IMR-90 (cell line): ENCODE measurements around the gene THAP12. TPM values are rescaled to one million over a fixed set of nuclear protein-coding genes. Genes with fewer than 3 reads are reported as not detected.

Experiments used
- ATAC-seq: fragments of 200-7000 bp; cut with Tn5 transposase; 2 replicates; pipeline ENCODE4 v1.9.1; 2020; ENCODE audit warnings: low read depth, mild to moderate bottlenecking, moderate library complexity
- BruUV-seq: library from RNA; stranded (reverse); fragments of 400-500 nt; replicated peaks from 2 replicates; lab custom pipeline; 2021; lab: Mats Ljungman, UMichigan
- CTCF ChIA-PET: fragments of 300-600 bp; formaldehyde crosslinking; extraction: SDS; loops from one replicate; lab custom pipeline; 2021; ENCODE audit warnings: antibody characterized with exemption; lab: Yijun Ruan, JAX
- POLR2A ChIA-PET: fragments of 300-600 bp; sonication (Branson Sonifier 250); formaldehyde crosslinking; loops from one replicate; lab custom pipeline; 2022; ENCODE audit warnings: antibody characterized with exemption; ENCODE audit not compliant: unreplicated experiment; lab: Charles Lee
- DNase-seq: peaks from one replicate; pipeline ENCODE4 v3.0.0; 2013
- H2AFZ ChIP-seq: replicated peaks from 2 replicates; pipeline ENCODE3; 2013; ENCODE audit warnings: low read length, mild to moderate bottlenecking; ENCODE audit not compliant: poor library complexity
- H2AK5ac ChIP-seq: 2 replicates; pipeline ENCODE4 v1.6.1; 2013; ENCODE audit warnings: low read depth, low read length, inconsistent platforms
- H2AK9ac ChIP-seq: replicated peaks from 2 replicates; pipeline ENCODE3; 2013; ENCODE audit warnings: mild to moderate bottlenecking, low read depth, low read length, moderate library complexity; ENCODE audit not compliant: poor library complexity
- H2BK120ac ChIP-seq: 2 replicates; pipeline ENCODE4 v1.6.1; 2013; ENCODE audit warnings: low read depth, low read length, inconsistent platforms
- H2BK15ac ChIP-seq: 3 replicates; pipeline ENCODE4 v1.6.1; 2013; ENCODE audit warnings: low read depth, low read length, inconsistent platforms
- H2BK20ac ChIP-seq: 2 replicates; pipeline ENCODE4 v1.6.1; 2013; ENCODE audit warnings: low read depth, mild to moderate bottlenecking, inconsistent platforms, low read length, moderate library complexity
- H2BK5ac ChIP-seq: 2 replicates; pipeline ENCODE4 v1.6.1; 2013; ENCODE audit warnings: mild to moderate bottlenecking, low read depth, low read length, inconsistent platforms; ENCODE audit not compliant: poor library complexity, severe bottlenecking
- H3K14ac ChIP-seq: replicated peaks from 2 replicates; pipeline ENCODE4 v1.6.1; 2013; ENCODE audit warnings: low read depth, low read length, inconsistent platforms
- H3K18ac ChIP-seq: 2 replicates; pipeline ENCODE4 v1.6.1; 2013; ENCODE audit warnings: low read depth, low read length, control low read depth
- H3K23ac ChIP-seq: 2 replicates; pipeline ENCODE4 v1.6.1; 2013; ENCODE audit warnings: low read depth, low read length, inconsistent platforms
- H3K27ac ChIP-seq: 2 replicates; pipeline ENCODE4 v1.5.1; 2013; ENCODE audit warnings: mild to moderate bottlenecking, control low read depth, low read length; ENCODE audit not compliant: insufficient read depth
- H3K27me3 ChIP-seq: 2 replicates; pipeline ENCODE4 v1.6.1; 2013; ENCODE audit warnings: low read length; ENCODE audit not compliant: control insufficient read depth, insufficient read depth
- H3K36me3 ChIP-seq: 2 replicates; pipeline ENCODE4 v1.6.1; 2013; ENCODE audit warnings: low read length, mixed read lengths; ENCODE audit not compliant: control insufficient read depth, insufficient read depth
- H3K4ac ChIP-seq: 2 replicates; pipeline ENCODE4 v1.6.1; 2013; ENCODE audit warnings: low read depth, low read length, inconsistent platforms
- H3K4me1 ChIP-seq: 2 replicates; pipeline ENCODE4 v1.6.1; 2013; ENCODE audit warnings: low read length, mixed read lengths; ENCODE audit not compliant: control insufficient read depth, insufficient read depth
- H3K4me2 ChIP-seq: 2 replicates; pipeline ENCODE4 v1.6.1; 2013; ENCODE audit warnings: low read depth, mild to moderate bottlenecking, control low read depth, low read length, moderate library complexity
- H3K4me3 ChIP-seq: 2 replicates; pipeline ENCODE4 v1.5.1; 2013; ENCODE audit warnings: low read depth, mild to moderate bottlenecking, control low read depth, low read length, moderate library complexity; ENCODE audit not compliant: insufficient read depth
- H3K56ac ChIP-seq: 2 replicates; pipeline ENCODE4 v1.6.1; 2013; ENCODE audit warnings: low read length, inconsistent platforms; ENCODE audit not compliant: insufficient read depth; ENCODE audit errors: extremely low read depth
- H3K79me1 ChIP-seq, 2 experiments: 2 replicates each; pipeline ENCODE4 v1.6.1; 2013; ENCODE audit warnings: low read length in 2 of 2, inconsistent platforms in 1 of 2, low read depth in 1 of 2
- H3K9ac ChIP-seq: 2 replicates; pipeline ENCODE4 v1.6.1; 2013; ENCODE audit warnings: low read depth, low read length, control low read depth
- H3K9me1 ChIP-seq: 2 replicates; pipeline ENCODE4 v1.6.1; 2013; ENCODE audit warnings: low read length, inconsistent platforms; ENCODE audit not compliant: insufficient read depth
- H3K9me3 ChIP-seq: 2 replicates; pipeline ENCODE4 v1.6.1; 2013; ENCODE audit warnings: low read length; ENCODE audit not compliant: control insufficient read depth, insufficient read depth
- H4K20me1 ChIP-seq: 2 replicates; pipeline ENCODE4 v1.6.1; 2013; ENCODE audit warnings: low read length, inconsistent platforms; ENCODE audit not compliant: insufficient read depth
- H4K5ac ChIP-seq: 2 replicates; pipeline ENCODE4 v1.6.1; 2013; ENCODE audit warnings: mild to moderate bottlenecking, low read depth, low read length, control low read depth
- H4K8ac ChIP-seq, 2 experiments: 2 replicates each; pipeline ENCODE4 v1.6.1; 2013; ENCODE audit warnings: low read depth in 2 of 2, low read length in 2 of 2, control low read depth in 1 of 2, inconsistent platforms in 1 of 2
- H4K91ac ChIP-seq: 2 replicates; pipeline ENCODE4 v1.6.1; 2013; ENCODE audit warnings: low read depth, low read length, inconsistent platforms; ENCODE audit not compliant: insufficient read depth
- RCOR1 ChIP-seq: IDR thresholded peaks from 2 replicates; pipeline ENCODE4 v1.6.1; 2012; ENCODE audit warnings: mild to moderate bottlenecking, low read length, improper control_type of control experiment; ENCODE audit not compliant: insufficient replicate concordance
- WGBS, 2 experiments: methylation state at CpG; one replicate each; pipeline versions ENCODE4 v1.1.5 to v1.1.7; 2013; ENCODE audit warnings: missing lambda C conversion rate in 2 of 2; ENCODE audit not compliant: insufficient read length in 1 of 2; ENCODE audit errors: extremely low coverage in 2 of 2; 5-methylcytosine and 5-hydroxymethylcytosine counted together
- dilution Hi-C: fragments of 300-500 bp; cut with HindIII; formaldehyde crosslinking; loops from one replicate; pipeline ENCODE4 v1.14.3; 2018; ENCODE audit warnings: low sequenced_read_pairs; ENCODE audit not compliant: unreplicated experiment
- in situ Hi-C: fragments of 300-500 bp; cut with MboI; formaldehyde crosslinking; loops from 3 replicates; pipeline ENCODE4 v1.14.3; 2019; ENCODE audit warnings: low sequenced_read_pairs, inconsistent platforms, mixed read lengths
- intact Hi-C: fragments of 100-400 bp; cut with micrococcal nuclease; formaldehyde crosslinking; loops from 2 replicates; pipeline ENCODE4 v1.10.0; 2022
- polyA plus RNA-seq, 3 experiments: library from polyadenylated mRNA; depleted of rRNA; stranded (reverse); fragments of >200 nt; gene quantifications; 2 replicates each; pipeline ENCODE4 v1.2.3, GENCODE V29; 2012; ENCODE audit warnings: low replicate concordance in 1 of 3
- total RNA-seq: library from RNA; depleted of rRNA; stranded (reverse); fragments of >200 nt; gene quantifications from 2 replicates; pipeline ENCODE4 v1.2.3, GENCODE V29; 2012
- TF ChIP-seq, protein P1 (sequence below): conservative IDR thresholded peaks from 2 replicates; pipeline ENCODE4 v1.5.1; 2012; ENCODE audit warnings: mild to moderate bottlenecking, low read depth, low read length, improper control_type of control experiment

The THAP12 gene
- total and polyA plus RNA-seq, 2 of the 4 experiments (the other 2 are of a cell fraction) = 25.1 to 27.3 TPM

DNA sequence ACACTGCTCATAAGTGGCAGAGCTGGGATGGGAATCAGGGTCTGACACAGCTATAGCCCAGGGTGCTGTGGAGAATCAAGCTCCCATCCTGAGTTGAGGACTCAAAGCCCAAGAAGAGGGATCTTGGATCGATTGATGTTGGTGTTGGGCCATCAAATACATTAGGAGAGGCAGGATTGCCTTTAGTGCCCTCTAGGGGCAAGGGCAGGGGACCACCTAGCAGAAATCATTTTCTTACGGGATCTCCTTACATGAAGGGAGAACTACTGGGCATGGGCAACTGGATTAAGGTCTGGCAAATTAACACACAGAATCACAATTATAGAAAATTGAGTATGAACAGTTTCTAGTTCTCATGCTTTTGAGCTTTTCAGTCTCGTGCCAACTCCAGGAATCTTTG lies 39.0 kb upstream of the THAP12 start:
- no peak overlapping the region for H3K27ac ChIP-seq
- ChIA-PET POLR2A (no interaction called here), CTCF (no interaction called here)
- no peak overlapping the region for H3K56ac ChIP-seq
- no peaks in the 10 kb centered on the region for H3K4me1 ChIP-seq
- H3K4me3 ChIP-seq = no peak overlapping the region
- H3K36me3 ChIP-seq = no peaks in the 10 kb centered on the region
- intact Hi-C loops = no loop called here
- H3K4me2 ChIP-seq = no peak overlapping the region
- TF ChIP-seq, protein P1, sequence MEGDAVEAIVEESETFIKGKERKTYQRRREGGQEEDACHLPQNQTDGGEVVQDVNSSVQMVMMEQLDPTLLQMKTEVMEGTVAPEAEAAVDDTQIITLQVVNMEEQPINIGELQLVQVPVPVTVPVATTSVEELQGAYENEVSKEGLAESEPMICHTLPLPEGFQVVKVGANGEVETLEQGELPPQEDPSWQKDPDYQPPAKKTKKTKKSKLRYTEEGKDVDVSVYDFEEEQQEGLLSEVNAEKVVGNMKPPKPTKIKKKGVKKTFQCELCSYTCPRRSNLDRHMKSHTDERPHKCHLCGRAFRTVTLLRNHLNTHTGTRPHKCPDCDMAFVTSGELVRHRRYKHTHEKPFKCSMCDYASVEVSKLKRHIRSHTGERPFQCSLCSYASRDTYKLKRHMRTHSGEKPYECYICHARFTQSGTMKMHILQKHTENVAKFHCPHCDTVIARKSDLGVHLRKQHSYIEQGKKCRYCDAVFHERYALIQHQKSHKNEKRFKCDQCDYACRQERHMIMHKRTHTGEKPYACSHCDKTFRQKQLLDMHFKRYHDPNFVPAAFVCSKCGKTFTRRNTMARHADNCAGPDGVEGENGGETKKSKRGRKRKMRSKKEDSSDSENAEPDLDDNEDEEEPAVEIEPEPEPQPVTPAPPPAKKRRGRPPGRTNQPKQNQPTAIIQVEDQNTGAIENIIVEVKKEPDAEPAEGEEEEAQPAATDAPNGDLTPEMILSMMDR = 0 out of 2 replicates have a peak, but pooled peaks have one; percentile 17
- no peak for TF ChIP-seq RCOR1
- no CpG with 5 or more reads among the region's 3 CpGs for WGBS, 2 experiments
- H3K9ac ChIP-seq = no peak overlapping the region
- no peak overlapping the region for H4K8ac ChIP-seq
- H3K9me3 ChIP-seq = no peaks in the 10 kb centered on the region; the same call in 1 of the 2 replicates
- H2AK5ac ChIP-seq = no peak overlapping the region
- no peak overlapping the region for H3K14ac ChIP-seq
- dilution Hi-C loops = no loop called here
- H2AK9ac ChIP-seq = no peak overlapping the region
- no peak overlapping the region for H2BK15ac ChIP-seq
- H3K23ac ChIP-seq = no peak overlapping the region
- in situ Hi-C loops = no loop called here
- no TSS peak for BruUV-seq
- H2BK5ac ChIP-seq = no peak overlapping the region
- ATAC-seq = no peak
- H3K9me1 ChIP-seq = no peaks in the 10 kb centered on the region
- no peak overlapping the region for H3K18ac ChIP-seq
- H4K5ac ChIP-seq = no peak overlapping the region
- no peak overlapping the region for H3K4ac ChIP-seq
- H3K79me1 ChIP-seq = no peaks in the 10 kb centered on the region
- no peak overlapping the region for H2AFZ ChIP-seq
- H3K27me3 ChIP-seq = peaks cover 22% of the 10 kb centered on the region
- H4K91ac ChIP-seq = no peak overlapping the region
- H4K20me1 ChIP-seq = no peaks in the 10 kb centered on the region
- H2BK20ac ChIP-seq = no peak overlapping the region
- DNase-seq = no peak
- H2BK120ac ChIP-seq = no peak overlapping the region
